C4-2B (cell line): Measurements from ENCODE around the gene ATP7B.

Source experiments
- H3K27ac ChIP-seq: fragments of 450-650 bp; 2 replicates; pipeline ENCODE4 v1.5.1; 2017
- CTCF ChIP-seq: fragments of 450-650 bp; conservative IDR thresholded peaks from 2 replicates; pipeline ENCODE4 v1.5.1; 2017; ENCODE audit warnings: mild to moderate bottlenecking
- ZFX ChIP-seq: fragments of 450-650 bp; IDR thresholded peaks from 2 replicates; pipeline ENCODE4 v1.6.1; 2017

The ATP7B gene

GRCh38 chr13:51938454-51938853 is 72.8 kb downstream of the ATP7B start:
- no peak overlapping the region for H3K27ac ChIP-seq
- TF ChIP-seq ZFX (no peak), CTCF (no peak)

- TF ChIP-seq ZFX, result no peak
- TF ChIP-seq CTCF, result no peak
- no peak overlapping the region for H3K27ac ChIP-seq
These were observed 73.6 kb downstream of the ATP7B start for GRCh38 chr13:51937320-51938290.

GRCh38 chr13:51935326-51936171 is 75.7 kb downstream of the ATP7B start:
- H3K27ac ChIP-seq, result no peak overlapping the region
- TF ChIP-seq ZFX (no peak), CTCF (no peak; the same call in 1 of the 2 replicates)

GRCh38 chr13:51934461-51935087 is 76.7 kb downstream of the ATP7B start:
- H3K27ac ChIP-seq, result no peak overlapping the region
- TF ChIP-seq CTCF (no peak), ZFX (no peak)

- TF ChIP-seq CTCF (no peak), ZFX (no peak)
- H3K27ac ChIP-seq, result no peak overlapping the region
These were observed 77.7 kb downstream of the ATP7B start for GRCh38 chr13:51933466-51934058.

GRCh38 chr13:51932231-51932630 is 79.0 kb downstream of the ATP7B start:
- no peak overlapping the region for H3K27ac ChIP-seq
- TF ChIP-seq ZFX (no peak), CTCF (no peak)
